PC-9 (cell line): ENCODE results near the gene WDCP.

ENCODE experiments used
- CTCF ChIP-seq: fragments of 200-600 bp; sonication (generic); conservative IDR thresholded peaks from 2 replicates; pipeline ENCODE4 v1.6.1; 2017; ENCODE audit warnings: mixed run types, antibody characterized with exemption, mild to moderate bottlenecking, moderate library complexity
- EZH2 ChIP-seq: fragments of 200-600 bp; sonication (generic); IDR thresholded peaks from 2 replicates; pipeline ENCODE4 v1.8.0; 2017; ENCODE audit warnings: antibody characterized with exemption, low read depth

GRCh38 chr2:23988371-23988770 lies 58.8 kb downstream of the WDCP start:
- TF ChIP-seq CTCF (peak; percentile 73), EZH2 (no peak)
